HCT116 (cell line): ENCODE data around the gene DOHH. TPM values are rescaled to one million over a fixed set of nuclear protein-coding genes. Genes with fewer than 3 reads are reported as not detected.
A peak's percentile ranks its signal among the peaks of the same experiment; 100 is the strongest.

Experiments
- ATAC-seq: fragments of 200-7000 bp; cut with Tn5 transposase; 2 replicates; pipeline ENCODE4 v1.9.1; 2020; ENCODE audit warnings: mild to moderate bottlenecking, moderate library complexity
- BruUV-seq: library from RNA; stranded (reverse); fragments of 400-500 nt; replicated peaks from 2 replicates; lab custom pipeline; 2021; lab: Mats Ljungman, UMichigan
- CTCF ChIA-PET: fragments of 300-600 bp; sonication (Branson Sonifier 250); formaldehyde crosslinking; loops from one replicate; lab custom pipeline; 2021; ENCODE audit warnings: antibody characterized with exemption; lab: Charles Lee
- POLR2A ChIA-PET: fragments of 300-600, 350-600 bp; sonication (Branson Sonifier 250); formaldehyde crosslinking; loops from one replicate; lab custom pipeline; 2021; ENCODE audit warnings: antibody characterized with exemption; lab: Charles Lee
- RAD21 ChIA-PET, 2 experiments: fragments of 300-600 bp; sonication (Branson Sonifier 250); formaldehyde crosslinking; loops; one replicate each; lab custom pipeline; 2023; ENCODE audit warnings: low total read pairs in 2 of 2; ENCODE audit not compliant: uncharacterized antibody in 2 of 2, unreplicated experiment in 2 of 2, low non-redundant PET in 1 of 2; lab: Charles Lee
- DNase-seq: peaks from one replicate; pipeline ENCODE4 v3.0.0-alpha.2; 2010; ENCODE audit warnings: low read depth, low spot score
- H2AFZ ChIP-seq: fragments of 200-600 bp; shearing (Covaris generic), sonication (generic); 2 replicates; pipeline ENCODE4 v1.6.1; 2017; ENCODE audit warnings: low read depth, mixed run types, mixed read lengths, antibody characterized with exemption, low read length; ENCODE audit not compliant: poor library complexity, severe bottlenecking
- H3K27ac ChIP-seq: 2 replicates; pipeline ENCODE4 v1.5.1; 2012; ENCODE audit warnings: low read depth, low read length
- H3K27me3 ChIP-seq: fragments of 200-600 bp; sonication (generic); 2 replicates; pipeline ENCODE4 v1.6.1; 2016; ENCODE audit warnings: mixed run types, low read length, mixed read lengths; ENCODE audit not compliant: insufficient read depth
- H3K36me3 ChIP-seq, 2 experiments: fragments of 200-500 bp in 1 of 2; fragments of 200-600 bp in 1 of 2; sonication (Bioruptor generic) in 1 of 2; sonication (generic) in 1 of 2; 2 replicates each; pipeline versions ENCODE4 v1.5.1 to v1.6.1; 2014 to 2016; ENCODE audit warnings: low read length in 2 of 2, inconsistent platforms in 1 of 2, mixed read lengths in 1 of 2, mixed run types in 1 of 2; ENCODE audit not compliant: insufficient read depth in 2 of 2, control insufficient read depth in 1 of 2
- H3K4me1 ChIP-seq, 2 experiments: fragments of 200-600 bp in 1 of 2; sonication (generic) in 1 of 2; 2 replicates each; pipeline versions ENCODE4 v1.5.1 to v1.6.1; 2012 to 2017; ENCODE audit warnings: low read length in 2 of 2, inconsistent platforms in 1 of 2, mild to moderate bottlenecking in 1 of 2, mixed read lengths in 1 of 2, mixed run types in 1 of 2, moderate library complexity in 1 of 2; ENCODE audit not compliant: insufficient read depth in 2 of 2, control insufficient read depth in 1 of 2
- H3K4me2 ChIP-seq: fragments of 200-600 bp; sonication (generic); 2 replicates; pipeline ENCODE4 v1.6.1; 2017; ENCODE audit warnings: mixed run types, low read length, mixed read lengths
- H3K4me3 ChIP-seq, 2 experiments: fragments of 200-600 bp in 1 of 2; sonication (generic) in 1 of 2; replicated peaks in 1 of 2; 2 replicates each; pipeline ENCODE4 v1.5.1; 2011 to 2016; ENCODE audit warnings: low read length in 2 of 2, control low read depth in 1 of 2, low read depth in 1 of 2, mild to moderate bottlenecking in 1 of 2, mixed read lengths in 1 of 2, mixed run types in 1 of 2
- H3K79me2 ChIP-seq: fragments of 200-600 bp; sonication (generic); 2 replicates; pipeline ENCODE4 v1.6.1; 2017; ENCODE audit warnings: mild to moderate bottlenecking, mixed run types, low read length, moderate library complexity, mixed read lengths; ENCODE audit not compliant: insufficient read depth
- H3K9ac ChIP-seq: fragments of 200-600 bp; sonication (generic); 2 replicates; pipeline ENCODE4 v1.6.1; 2016; ENCODE audit warnings: low read length, mixed read lengths
- H3K9me2 ChIP-seq: fragments of 200-600 bp; sonication (generic), shearing (Covaris generic); 2 replicates; pipeline ENCODE4 v1.6.1; 2017; ENCODE audit warnings: mixed run types, mild to moderate bottlenecking, moderate library complexity; ENCODE audit not compliant: insufficient read depth
- H3K9me3 ChIP-seq, 2 experiments: fragments of 200-500 bp in 1 of 2; fragments of 200-600 bp in 1 of 2; sonication (Bioruptor generic) in 1 of 2; sonication (generic) in 1 of 2; 2 replicates each; pipeline ENCODE4 v1.6.1; 2014 to 2017; ENCODE audit warnings: low read length in 2 of 2, mixed read lengths in 2 of 2, inconsistent platforms in 1 of 2, low read depth in 1 of 2, mild to moderate bottlenecking in 1 of 2, mixed run types in 1 of 2, moderate library complexity in 1 of 2; ENCODE audit not compliant: control insufficient read depth in 1 of 2, insufficient read depth in 1 of 2
- H4K20me1 ChIP-seq: fragments of 200-600 bp; sonication (generic), shearing (Covaris generic); 2 replicates; pipeline ENCODE4 v1.6.1; 2017; ENCODE audit warnings: mixed run types, mild to moderate bottlenecking, moderate library complexity; ENCODE audit not compliant: insufficient read depth
- CTCF ChIP-seq, 3 experiments: fragments of 200-600 bp in 1 of 3; sonication (generic) in 1 of 3; IDR thresholded peaks in 2 of 3; conservative IDR thresholded peaks in 1 of 3; 2 replicates each; pipeline ENCODE4 v1.5.1; 2012 to 2017; ENCODE audit warnings: low read depth in 2 of 3, low read length in 2 of 3, antibody characterized with exemption in 1 of 3, borderline replicate concordance in 1 of 3, control low read depth in 1 of 3, mild to moderate bottlenecking in 1 of 3, mixed read lengths in 1 of 3, mixed run types in 1 of 3, moderate library complexity in 1 of 3; ENCODE audit not compliant: insufficient read depth in 1 of 3
- EZH2 ChIP-seq: fragments of 200-600 bp; sonication (generic); IDR thresholded peaks from 2 replicates; pipeline ENCODE4 v1.6.1; 2017; ENCODE audit warnings: antibody characterized with exemption, mixed run types
- FOSL1 ChIP-seq: IDR thresholded peaks from 2 replicates; pipeline ENCODE4 v1.6.1; 2012; ENCODE audit warnings: low read depth
- MAX ChIP-seq: IDR thresholded peaks from 2 replicates; pipeline ENCODE4 v1.6.1; 2012
- POLR2A ChIP-seq: IDR thresholded peaks from 2 replicates; pipeline ENCODE4 v1.7.0; 2011; ENCODE audit warnings: borderline replicate concordance; ENCODE audit not compliant: insufficient read depth, insufficient read length; ENCODE audit errors: extremely low read depth
- POLR2AphosphoS5 ChIP-seq: IDR thresholded peaks from 2 replicates; pipeline ENCODE4 v1.6.1; 2011; ENCODE audit warnings: mild to moderate bottlenecking, low read depth, low read length, moderate library complexity
- RAD21 ChIP-seq: IDR thresholded peaks from 2 replicates; pipeline ENCODE4 v1.6.1; 2012; ENCODE audit warnings: low read depth, mild to moderate bottlenecking
- SIN3A ChIP-seq: IDR thresholded peaks from 2 replicates; pipeline ENCODE4 v1.6.1; 2012; ENCODE audit warnings: low read depth
- ZFX ChIP-seq: fragments of 450-650 bp; IDR thresholded peaks from 2 replicates; pipeline ENCODE4 v1.6.1; 2017
- intact Hi-C: fragments of 100-400 bp; cut with micrococcal nuclease; formaldehyde crosslinking; loops from 2 replicates; pipeline ENCODE4 v1.10.0; 2022
- total RNA-seq: library from RNA; stranded (reverse); gene quantifications from one replicate; pipeline ENCODE4 v1.2.1, GENCODE V29; 2021; ENCODE audit not compliant: unreplicated experiment

The DOHH gene
- total RNA-seq, 1 experiment from 2014 or later, result 20.9 TPM

GRCh38 chr19:3500429-3501101, at the start of gene DOHH (continued):
- no peak for TF ChIP-seq CTCF (IDR thresholded peaks at IDR 0.05 in 2 of 3, conservative IDR thresholded peaks at IDR 0.05 in 1 of 3; ENCODE audit: borderline replicate concordance in 1 of 3, insufficient read depth in 1 of 3, low read depth in 2 of 3, low read length in 2 of 3)
- peak; percentile 97 for TF ChIP-seq MAX
- no peak; the same call in 1 of the 2 replicates for TF ChIP-seq ZFX
- TF ChIP-seq EZH2, result no peak
- peak; percentile 35; the same call in 1 of the 2 replicates for TF ChIP-seq SIN3A
- TF ChIP-seq POLR2A, result peak; percentile 78
- no peak for TF ChIP-seq FOSL1
- no peak for TF ChIP-seq RAD21

GRCh38 chr19:3549816-3550215, 49.3 kb upstream of the DOHH start:
- Histone ChIP-seq H3K4me1 (peaks cover 0 to 25% of the 10 kb centered on the region in 2 experiments; a peak in 2 of 4 replicates), H2AFZ (no peak overlapping the region), H3K9me2 (no peaks in the 10 kb centered on the region), H3K27me3 (no peaks in the 10 kb centered on the region), H3K4me3 (no peak overlapping the region), H3K9ac (no peak overlapping the region), H4K20me1 (peaks cover 5% of the 10 kb centered on the region; the same call in 1 of the 2 replicates), H3K4me2 (no peak overlapping the region), H3K27ac (no peak overlapping the region), H3K36me3 (peaks cover 7 to 22% of the 10 kb centered on the region in 2 experiments), H3K79me2 (peaks cover 58% of the 10 kb centered on the region), H3K9me3 (no peaks in the 10 kb centered on the region)
- RAD21 ChIA-PET, result no interaction called here
- ATAC-seq (no peak), DNase-seq (no peak)
- BruUV-seq, result no TSS peak
- intact Hi-C loops, result loop anchor here (5.0 kb wide), 1 partner anchor 77 kb away; the partner anchor contains the start of gene CACTIN
- no peak for TF ChIP-seq FOSL1
- TF ChIP-seq CTCF (IDR thresholded peaks at IDR 0.05 in 2 of 3, conservative IDR thresholded peaks at IDR 0.05 in 1 of 3; ENCODE audit: borderline replicate concordance in 1 of 3, insufficient read depth in 1 of 3, low read depth in 2 of 3, low read length in 2 of 3), result no peak
- TF ChIP-seq POLR2AphosphoS5, result no peak
- POLR2A ChIA-PET, result no interaction called here
- CTCF ChIA-PET, result no interaction called here
